Smooth muscle cell (in vitro differentiated cells): ENCODE measurements around the gene LYRM4. TPM values are rescaled to one million over a fixed set of nuclear protein-coding genes. Genes with fewer than 3 reads are reported as not detected.

Source experiments
- DNase-seq: peaks from one replicate; lab custom pipeline; 2025; ENCODE audit not compliant: unreplicated experiment; lab: John Stamatoyannopoulos, UW
- H2AFZ ChIP-seq: fragments of 200-600 bp; sonication (generic); 2 replicates; pipeline ENCODE4 v1.6.0; 2016; ENCODE audit warnings: antibody characterized with exemption, low read depth, mild to moderate bottlenecking
- H3F3A ChIP-seq: fragments of 200-600 bp; sonication (generic); 2 replicates; pipeline ENCODE4 v1.6.0; 2017; ENCODE audit warnings: antibody characterized with exemption, low read depth
- H3K27ac ChIP-seq: fragments of 200-600 bp; sonication (generic); 2 replicates; pipeline ENCODE4 v1.5.1; 2016; ENCODE audit warnings: low read depth, mild to moderate bottlenecking
- H3K27me3 ChIP-seq: fragments of 200-600 bp; sonication (generic); 2 replicates; pipeline ENCODE4 v1.6.1; 2016; ENCODE audit warnings: low read depth, mild to moderate bottlenecking
- H3K36me3 ChIP-seq: fragments of 200-600 bp; sonication (generic); 2 replicates; pipeline ENCODE4 v1.5.1; 2016; ENCODE audit warnings: low read depth
- H3K4me1 ChIP-seq: fragments of 200-600 bp; sonication (generic); 2 replicates; pipeline ENCODE4 v1.5.1; 2016; ENCODE audit warnings: low read depth
- H3K4me2 ChIP-seq: fragments of 200-600 bp; sonication (generic); 2 replicates; pipeline ENCODE4 v1.6.0; 2016; ENCODE audit warnings: mild to moderate bottlenecking
- H3K4me3 ChIP-seq: fragments of 200-600 bp; sonication (generic); 2 replicates; pipeline ENCODE4 v1.5.1; 2016; ENCODE audit warnings: mild to moderate bottlenecking
- H3K79me2 ChIP-seq: fragments of 200-600 bp; sonication (generic); 2 replicates; pipeline ENCODE4 v1.6.0; 2016; ENCODE audit warnings: low read depth, mild to moderate bottlenecking
- H3K9ac ChIP-seq: fragments of 200-600 bp; sonication (generic); 2 replicates; pipeline ENCODE4 v1.6.0; 2016; ENCODE audit warnings: low read depth
- H3K9me3 ChIP-seq: fragments of 200-600 bp; sonication (generic); replicated peaks from 2 replicates; pipeline ENCODE4 v1.5.1; 2016; ENCODE audit warnings: low read depth
- H4K20me1 ChIP-seq: fragments of 200-600 bp; sonication (generic); 2 replicates; pipeline ENCODE4 v1.6.0; 2016; ENCODE audit warnings: low read depth
- CTCF ChIP-seq: fragments of 200-600 bp; sonication (generic); IDR thresholded peaks from 2 replicates; pipeline ENCODE4 v1.5.1; 2017; ENCODE audit warnings: borderline replicate concordance, mild to moderate bottlenecking, antibody characterized with exemption; ENCODE audit not compliant: insufficient read depth, poor library complexity, severe bottlenecking
- WGBS: methylation state at CpG from one replicate; pipeline ENCODE4 v1.1.7; 2016; ENCODE audit warnings: low lambda C conversion rate; 5-methylcytosine and 5-hydroxymethylcytosine counted together
- polyA plus RNA-seq: library from polyadenylated mRNA; unstranded; fragments of >200 nt; fragmentation: Nextera tagmentation; extraction: Ambion mirVana; gene quantifications from 2 replicates; pipeline ENCODE4 v1.2.1, GENCODE V29; 2016
- total RNA-seq: library from RNA; depleted of rRNA; stranded (reverse); fragments of >200 nt; gene quantifications from 2 replicates; pipeline ENCODE4 v1.2.3, GENCODE V29; 2014

Gene LYRM4
- total and polyA plus RNA-seq, 2 experiments from 2014 or later, result 26.1 to 27.1 TPM

- 90% methylated on average over 4 of the region's 4 CpGs for WGBS
- Histone ChIP-seq H3F3A (no peaks in the 10 kb centered on the region), H2AFZ (no peak overlapping the region), H3K4me3 (no peak overlapping the region), H3K79me2 (no peaks in the 10 kb centered on the region), H3K36me3 (no peaks in the 10 kb centered on the region), H3K4me2 (no peak overlapping the region), H3K9me3 (no peaks in the 10 kb centered on the region), H3K9ac (no peak overlapping the region), H3K27ac (no peak overlapping the region), H4K20me1 (no peaks in the 10 kb centered on the region), H3K4me1 (peaks cover 14% of the 10 kb centered on the region), H3K27me3 (no peaks in the 10 kb centered on the region)
- DNase-seq, result no peak
- no peak for TF ChIP-seq CTCF
Measured at GRCh38 chr6:5204376-5204775, 56.4 kb downstream of the LYRM4 start.

- no peak overlapping the region for H3K4me2 ChIP-seq
- no peaks in the 10 kb centered on the region for H4K20me1 ChIP-seq
- no peaks in the 10 kb centered on the region for H3F3A ChIP-seq
- no peak overlapping the region for H3K4me3 ChIP-seq
- DNase-seq, result no peak
- no peak overlapping the region for H3K9ac ChIP-seq
- peaks cover 14% of the 10 kb centered on the region for H3K4me1 ChIP-seq
- H3K27ac ChIP-seq, result no peak overlapping the region
- no peaks in the 10 kb centered on the region for H3K79me2 ChIP-seq
- H3K27me3 ChIP-seq, result no peaks in the 10 kb centered on the region
- no peaks in the 10 kb centered on the region for H3K9me3 ChIP-seq
- H2AFZ ChIP-seq, result no peak overlapping the region
- no peaks in the 10 kb centered on the region for H3K36me3 ChIP-seq
- WGBS, result 78% methylated on average over 10 of the region's 10 CpGs
- TF ChIP-seq CTCF, result no peak
Measured at GRCh38 chr6:5203546-5203945, 57.2 kb downstream of the LYRM4 start.

- no peaks in the 10 kb centered on the region for H3K9me3 ChIP-seq
- H3F3A ChIP-seq, result no peaks in the 10 kb centered on the region
- no peak for TF ChIP-seq CTCF
- DNase-seq, result no peak
- no peak overlapping the region for H3K9ac ChIP-seq
- no peaks in the 10 kb centered on the region for H3K27me3 ChIP-seq
- no peak overlapping the region for H3K27ac ChIP-seq
- WGBS, result 95% methylated on average over 7 of the region's 7 CpGs
- H3K4me3 ChIP-seq, result no peak overlapping the region
- H4K20me1 ChIP-seq, result no peaks in the 10 kb centered on the region
- H2AFZ ChIP-seq, result no peak overlapping the region
- H3K4me2 ChIP-seq, result no peak overlapping the region
- H3K79me2 ChIP-seq, result no peaks in the 10 kb centered on the region
- no peaks in the 10 kb centered on the region for H3K36me3 ChIP-seq
- H3K4me1 ChIP-seq, result peaks cover 14% of the 10 kb centered on the region
Measured at GRCh38 chr6:5202941-5203340, 57.8 kb downstream of the LYRM4 start.

GRCh38 chr6:5202206-5202605, 58.5 kb downstream of the LYRM4 start:
- DNase-seq, result no peak
- H4K20me1 ChIP-seq, result no peaks in the 10 kb centered on the region
- H3K4me2 ChIP-seq, result no peak overlapping the region
- H3K79me2 ChIP-seq, result no peaks in the 10 kb centered on the region
- no peak overlapping the region for H3K27ac ChIP-seq
- no peak for TF ChIP-seq CTCF
- H2AFZ ChIP-seq, result no peak overlapping the region
- H3K9me3 ChIP-seq, result no peaks in the 10 kb centered on the region
- H3F3A ChIP-seq, result no peaks in the 10 kb centered on the region
- no peak overlapping the region for H3K4me3 ChIP-seq
- peaks cover 14% of the 10 kb centered on the region for H3K4me1 ChIP-seq
- no peaks in the 10 kb centered on the region for H3K36me3 ChIP-seq
- H3K27me3 ChIP-seq, result no peaks in the 10 kb centered on the region
- H3K9ac ChIP-seq, result no peak overlapping the region
